ENCODE results near the gene ATF1. TPM values are rescaled to one million over a fixed set of nuclear protein-coding genes. Genes with fewer than 3 reads are reported as not detected.

ATF1 gene
- polyA plus RNA-seq, 1 of the 3 experiments (the other 2 are of a cell fraction): 34.2 TPM

Small RNA genes lying within 50 kb of the gene (small RNA-seq; reads per million reads assigned to genes)
- 0 reads per million in 7 experiments for gene AC013244.2
- 0 reads per million in 7 experiments for gene RF00019
- gene RN7SL519P: 0 reads per million in 7 experiments

Other genes with a start within 250 kb of the ATF1 start
- not detected in 2 replicates for gene TMPRSS12, start 78.8 kb downstream of the ATF1 start, polyA plus RNA-seq (2012; rRNA removed)
- gene HIGD1C, start 188.4 kb downstream of the ATF1 start, polyA plus RNA-seq (2012; rRNA removed): not detected in 2 replicates